Fibroblast of mammary gland (primary cell): ENCODE data around the gene GALNT18.

Source experiments
- DNase-seq: peaks from one replicate; pipeline ENCODE4 v3.0.0-alpha.2; 2010; ENCODE audit warnings: low read depth
- H3K4me3 ChIP-seq: 2 replicates; pipeline ENCODE4 v1.5.1; 2011; ENCODE audit warnings: low read depth, mild to moderate bottlenecking, low read length, moderate library complexity; ENCODE audit not compliant: control insufficient read depth
- CTCF ChIP-seq: conservative IDR thresholded peaks from 2 replicates; pipeline ENCODE4 v1.5.1; 2011; ENCODE audit warnings: low read depth, low read length, inconsistent platforms; ENCODE audit not compliant: control insufficient read depth, insufficient read depth

GALNT18 gene

GRCh38 chr11:11565636-11566035, 56.2 kb downstream of the GALNT18 start:
- no peak for DNase-seq
- no peak overlapping the region for H3K4me3 ChIP-seq
- no peak for TF ChIP-seq CTCF

- no peak for TF ChIP-seq CTCF
- no peak overlapping the region for H3K4me3 ChIP-seq
- no peak for DNase-seq
These were observed 58.4 kb downstream of the GALNT18 start for GRCh38 chr11:11563200-11563975.

- DNase-seq, result no peak
- TF ChIP-seq CTCF, result no peak
- no peak overlapping the region for H3K4me3 ChIP-seq
These were observed 59.8 kb downstream of the GALNT18 start for GRCh38 chr11:11561991-11562390.

GRCh38 chr11:11558826-11559225, 63.0 kb downstream of the GALNT18 start:
- no peak for TF ChIP-seq CTCF
- no peak for DNase-seq
- no peak overlapping the region for H3K4me3 ChIP-seq

GRCh38 chr11:11558396-11558795, 63.4 kb downstream of the GALNT18 start:
- no peak for DNase-seq
- no peak for TF ChIP-seq CTCF
- no peak overlapping the region for H3K4me3 ChIP-seq

GRCh38 chr11:11555208-11555607, 66.6 kb downstream of the GALNT18 start:
- no peak for DNase-seq
- TF ChIP-seq CTCF, result no peak
- H3K4me3 ChIP-seq, result no peak overlapping the region
